H9 (cell line): Measurements from ENCODE around the gene IFI44. TPM values are rescaled to one million over a fixed set of nuclear protein-coding genes. Genes with fewer than 3 reads are reported as not detected.

ENCODE experiments used
- DNase-seq: peaks from one replicate; pipeline ENCODE4 v3.0.0-alpha.2; 2017
- H2AFZ ChIP-seq: one replicate; pipeline ENCODE4 v1.6.1; 2013; ENCODE audit warnings: mild to moderate bottlenecking, low read length, control low read depth, moderate library complexity
- H2AK5ac ChIP-seq: 2 replicates; pipeline ENCODE4 v1.6.1; 2013; ENCODE audit warnings: low read length, control low read depth, mixed read lengths; ENCODE audit not compliant: insufficient read length
- H2BK120ac ChIP-seq: one replicate; pipeline ENCODE4 v1.6.1; 2013; ENCODE audit warnings: low read depth, mild to moderate bottlenecking, low read length, control low read depth, inconsistent platforms; ENCODE audit not compliant: poor library complexity, severe bottlenecking
- H2BK12ac ChIP-seq: 2 replicates; pipeline ENCODE4 v1.6.1; 2013; ENCODE audit warnings: low read length, control low read depth, mixed read lengths, low read depth; ENCODE audit not compliant: insufficient read length
- H2BK15ac ChIP-seq: 2 replicates; pipeline ENCODE4 v1.6.1; 2013; ENCODE audit warnings: low read depth, low read length, control low read depth
- H2BK20ac ChIP-seq: one replicate; pipeline ENCODE4 v1.6.1; 2013; ENCODE audit warnings: low read depth, mild to moderate bottlenecking, low read length, control low read depth, inconsistent platforms; ENCODE audit not compliant: poor library complexity, severe bottlenecking
- H2BK5ac ChIP-seq: 2 replicates; pipeline ENCODE4 v1.6.1; 2013; ENCODE audit warnings: low read length, control low read depth, mixed read lengths; ENCODE audit not compliant: insufficient read length
- H3K14ac ChIP-seq: 2 replicates; pipeline ENCODE4 v1.6.1; 2013; ENCODE audit warnings: low read length, control low read depth; ENCODE audit not compliant: insufficient read depth
- H3K18ac ChIP-seq: 2 replicates; pipeline ENCODE4 v1.6.1; 2013; ENCODE audit warnings: low read depth, mild to moderate bottlenecking, mixed read lengths, low read length, control low read depth; ENCODE audit not compliant: insufficient read length
- H3K23ac ChIP-seq: 2 replicates; pipeline ENCODE4 v1.6.1; 2013; ENCODE audit warnings: low read length, control low read depth, mixed read lengths, low read depth; ENCODE audit not compliant: insufficient read length
- H3K23me2 ChIP-seq: 2 replicates; pipeline ENCODE4 v1.6.1; 2013; ENCODE audit warnings: low read depth, mild to moderate bottlenecking, mixed read lengths, low read length, control low read depth; ENCODE audit not compliant: insufficient read length, poor library complexity, severe bottlenecking
- H3K27ac ChIP-seq: 2 replicates; pipeline ENCODE4 v1.5.1; 2013; ENCODE audit warnings: low read length, control low read depth, mixed read lengths, low read depth; ENCODE audit not compliant: insufficient read length
- H3K27me3 ChIP-seq: 2 replicates; pipeline ENCODE4 v1.6.1; 2013; ENCODE audit warnings: low read length, control low read depth, inconsistent platforms; ENCODE audit not compliant: insufficient read depth
- H3K4ac ChIP-seq: 2 replicates; pipeline ENCODE4 v1.6.1; 2013; ENCODE audit warnings: low read depth, mild to moderate bottlenecking, control low read depth, inconsistent platforms, low read length, moderate library complexity
- H3K4me1 ChIP-seq: 2 replicates; pipeline ENCODE4 v1.6.1; 2013; ENCODE audit warnings: low read length, control low read depth, inconsistent platforms; ENCODE audit not compliant: insufficient read depth
- H3K4me2 ChIP-seq: 2 replicates; pipeline ENCODE4 v1.6.1; 2013; ENCODE audit warnings: low read length, control low read depth, mixed read lengths; ENCODE audit not compliant: insufficient read length, insufficient read depth
- H3K56ac ChIP-seq: 2 replicates; pipeline ENCODE4 v1.6.1; 2013; ENCODE audit warnings: low read depth, mild to moderate bottlenecking, mixed read lengths, low read length, control low read depth; ENCODE audit not compliant: insufficient read length
- H3K79me1 ChIP-seq: 2 replicates; pipeline ENCODE4 v1.6.1; 2013; ENCODE audit warnings: low read depth, mild to moderate bottlenecking, moderate library complexity, low read length, control low read depth, inconsistent platforms; ENCODE audit not compliant: insufficient read depth, poor library complexity, severe bottlenecking
- H3K79me2 ChIP-seq: 2 replicates; pipeline ENCODE4 v1.6.1; 2013; ENCODE audit warnings: low read length, control low read depth, inconsistent platforms; ENCODE audit not compliant: insufficient read depth
- H3K9ac ChIP-seq: 2 replicates; pipeline ENCODE4 v1.6.1; 2013; ENCODE audit warnings: low read length, control low read depth, mixed read lengths; ENCODE audit not compliant: insufficient read length; ENCODE audit errors: extremely low read depth
- H3K9me3 ChIP-seq: one replicate; pipeline ENCODE4 v1.6.1; 2013; ENCODE audit warnings: low read depth, low read length, inconsistent platforms; ENCODE audit not compliant: control insufficient read depth
- H3T11ph ChIP-seq: one replicate; pipeline ENCODE4 v1.6.1; 2013; ENCODE audit warnings: mild to moderate bottlenecking, low read length, control low read depth, inconsistent platforms
- H4K20me1 ChIP-seq: one replicate; pipeline ENCODE4 v1.6.1; 2013; ENCODE audit not compliant: control insufficient read depth, insufficient read length, insufficient read depth
- H4K5ac ChIP-seq: 2 replicates; pipeline ENCODE4 v1.6.1; 2013; ENCODE audit warnings: low read depth, mild to moderate bottlenecking, mixed read lengths, low read length, control low read depth; ENCODE audit not compliant: insufficient read length
- H4K8ac ChIP-seq: replicated peaks from 2 replicates; pipeline ENCODE4 v1.6.1; 2013; ENCODE audit warnings: low read length, control low read depth, mixed read lengths, low read depth; ENCODE audit not compliant: insufficient read length
- H4K91ac ChIP-seq: 2 replicates; pipeline ENCODE4 v1.6.1; 2013; ENCODE audit warnings: low read depth, mild to moderate bottlenecking, moderate library complexity, mixed read lengths, low read length, control low read depth; ENCODE audit not compliant: insufficient read length
- H3K27ac Mint-ChIP-seq, 3 experiments: 2 replicates in 2 of 3; 3 replicates in 1 of 3; pipeline ENCODE4 v1.8.0; 2020 to 2021; ENCODE audit warnings: mixed read lengths in 3 of 3, mild to moderate bottlenecking in 1 of 3, moderate library complexity in 1 of 3
- H3K27me3 Mint-ChIP-seq: 2 replicates; pipeline ENCODE4 v1.8.0; 2021; ENCODE audit warnings: low read depth, mild to moderate bottlenecking, moderate library complexity, mixed read lengths
- H3K36me3 Mint-ChIP-seq, 3 experiments: 2 replicates in 2 of 3; 3 replicates in 1 of 3; pipeline ENCODE4 v1.8.0; 2020 to 2021; ENCODE audit warnings: low read depth in 3 of 3, mixed read lengths in 3 of 3; ENCODE audit not compliant: insufficient read depth in 1 of 3
- H3K4me1 Mint-ChIP-seq, 2 experiments: 2 replicates each; pipeline ENCODE4 v1.8.0; 2020; ENCODE audit warnings: mixed read lengths in 2 of 2
- H3K4me3 Mint-ChIP-seq, 2 experiments: 2 replicates in 1 of 2; 3 replicates in 1 of 2; pipeline ENCODE4 v1.8.0; 2020 to 2021; ENCODE audit warnings: mild to moderate bottlenecking in 2 of 2, mixed read lengths in 2 of 2, moderate library complexity in 1 of 2
- H3K9me3 Mint-ChIP-seq, 2 experiments: 2 replicates in 1 of 2; 3 replicates in 1 of 2; pipeline ENCODE4 v1.8.0; 2020; ENCODE audit warnings: mild to moderate bottlenecking in 2 of 2, mixed read lengths in 2 of 2, moderate library complexity in 1 of 2
- CTCF ChIP-seq: fragments of 200-600 bp; sonication (generic); conservative IDR thresholded peaks from 3 replicates; pipeline ENCODE4 v1.8.0; 2021; ENCODE audit warnings: antibody characterized with exemption, mild to moderate bottlenecking
- WGBS: extraction: QIAGEN DNeasy Blood & Tissue Kit; methylation state at CpG from one replicate; pipeline ENCODE4 v1.1.7; 2013; ENCODE audit warnings: missing lambda C conversion rate, low lambda C conversion rate, mixed read lengths; ENCODE audit not compliant: insufficient read length; ENCODE audit errors: extremely low coverage; 5-methylcytosine and 5-hydroxymethylcytosine counted together
- total RNA-seq: library from RNA; stranded (reverse); gene quantifications from 2 replicates; pipeline ENCODE4 v1.2.1, GENCODE V29; 2021

IFI44 gene
- total RNA-seq, 1 experiment from 2014 or later = not detected

GRCh38 chr1:78682496-78682895, 32.9 kb downstream of the IFI44 start:
- Histone ChIP-seq H3K23me2 (no peaks in the 10 kb centered on the region), H2AK5ac (no peak overlapping the region), H4K91ac (no peak overlapping the region), H3K4ac (no peak overlapping the region), H3K79me2 (no peaks in the 10 kb centered on the region), H3K27ac (no peak overlapping the region), H2BK5ac (no peak overlapping the region), H3T11ph (no peak overlapping the region), H3K14ac (no peak overlapping the region), H2BK12ac (no peak overlapping the region), H3K79me1 (no peaks in the 10 kb centered on the region), H4K20me1 (no peaks in the 10 kb centered on the region), H4K8ac (no peak overlapping the region), H3K18ac (no peak overlapping the region), H2AFZ (no peak overlapping the region), H4K5ac (no peak overlapping the region), H3K4me1 (no peaks in the 10 kb centered on the region), H3K27me3 (no peaks in the 10 kb centered on the region), H2BK20ac (no peak overlapping the region), H3K23ac (no peak overlapping the region), H3K56ac (no peak overlapping the region), H3K9me3 (no peaks in the 10 kb centered on the region), H2BK15ac (no peak overlapping the region), H2BK120ac (no peak overlapping the region), H3K9ac (no peak overlapping the region), H3K4me2 (no peak overlapping the region)
- peaks cover 2% of the 10 kb centered on the region; the same call in 1 of the 2 replicates for H3K27me3 Mint-ChIP-seq
- DNase-seq = no peak
- no peak overlapping the region for H3K27ac Mint-ChIP-seq
- H3K9me3 Mint-ChIP-seq = no peaks in the 10 kb centered on the region; a peak in 1 of 5 replicates
- H3K4me1 Mint-ChIP-seq = no peaks in the 10 kb centered on the region
- no peak overlapping the region for H3K4me3 Mint-ChIP-seq
- no peak for TF ChIP-seq CTCF
- no peaks in the 10 kb centered on the region for H3K36me3 Mint-ChIP-seq
- WGBS = no CpG with 5 or more reads among the region's 3 CpGs
